ENCODE data around the gene ORMDL1.

Gene ORMDL1

GRCh38 chr2:189783927-189784867 is at the start of gene ORMDL1, which contains the start of gene PMS1:
Gene ORMDL1 (minus strand): TSS chr2:189784339. CDS start chr2:189782595, 1,744 bp downstream.
Gene PMS1 (plus strand): TSS chr2:189784450. CDS start chr2:189791810, 7,360 bp downstream.
- peaks cover 46% of the 10 kb centered on the region for H3K4me1 Mint-ChIP-seq
- peaks cover 34% of the 10 kb centered on the region for H3K36me3 Mint-ChIP-seq (ENCODE audit: insufficient read depth)

GRCh38 chr2:189830510-189830909 is 46.4 kb upstream of the ORMDL1 start:
- Mint-ChIP-seq H3K27ac (ENCODE audit: low read depth) (peak overlapping the region; percentile 69), H3K4me1 (peaks cover 11% of the 10 kb centered on the region), H3K9me3 (no peaks in the 10 kb centered on the region), H3K4me3 (no peak overlapping the region), H3K36me3 (ENCODE audit: insufficient read depth) (peaks cover 8% of the 10 kb centered on the region), H3K27me3 (no peaks in the 10 kb centered on the region)
- DNase-seq (ENCODE audit: low spot score in 2 of 2), result no peak
- no peak for ATAC-seq (replicated peaks; ENCODE audit: extremely low read depth, poor library complexity, severe bottlenecking)

More at GRCh38 chr2:189783927-189784867, at the start of gene ORMDL1, which contains the start of gene PMS1:
- H3K27me3 Mint-ChIP-seq, result no peaks in the 10 kb centered on the region
- no peaks in the 10 kb centered on the region for H3K9me3 Mint-ChIP-seq
- H3K4me3 Mint-ChIP-seq, result peak within 1 kb of the TSS; percentile 85
- H3K27ac Mint-ChIP-seq (ENCODE audit: low read depth), result peak within 1 kb of the TSS; percentile 92
- DNase-seq (ENCODE audit: low spot score in 2 of 2) (peak; percentile 85 to 91), ATAC-seq (replicated peaks; ENCODE audit: extremely low read depth, poor library complexity, severe bottlenecking) (peak; percentile 89)

GRCh38 chr2:189829102-189829833 is 45.1 kb upstream of the ORMDL1 start:
- DNase-seq (ENCODE audit: low spot score in 2 of 2), result no peak
- Mint-ChIP-seq H3K4me1 (peaks cover 11% of the 10 kb centered on the region), H3K36me3 (ENCODE audit: insufficient read depth) (peaks cover 7% of the 10 kb centered on the region), H3K27ac (ENCODE audit: low read depth) (no peak overlapping the region), H3K9me3 (no peaks in the 10 kb centered on the region), H3K27me3 (no peaks in the 10 kb centered on the region), H3K4me3 (no peak overlapping the region)
- ATAC-seq (replicated peaks; ENCODE audit: extremely low read depth, poor library complexity, severe bottlenecking), result no peak

DNA sequence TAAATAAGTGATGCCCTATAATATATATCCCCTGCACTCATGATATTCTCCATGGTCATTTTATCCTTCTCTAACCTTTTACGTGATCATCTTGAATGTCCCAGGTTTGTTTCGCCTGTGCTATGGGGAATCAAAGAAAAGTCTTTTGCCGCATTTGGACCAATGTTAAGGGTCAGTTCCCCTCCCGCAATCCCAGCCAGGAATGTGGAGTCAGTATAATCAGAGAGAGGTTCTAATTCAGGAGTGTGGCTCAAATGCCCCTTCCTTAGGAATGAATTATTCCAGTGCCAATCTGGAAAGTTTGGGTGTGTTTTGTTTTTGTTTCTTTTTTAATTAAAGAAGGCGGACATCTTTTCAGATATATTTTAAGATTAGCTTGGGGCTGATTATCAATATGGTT is 41.9 kb upstream of the ORMDL1 start:
- Mint-ChIP-seq H3K27ac (ENCODE audit: low read depth) (no peak overlapping the region), H3K36me3 (ENCODE audit: insufficient read depth) (peaks cover 4% of the 10 kb centered on the region), H3K27me3 (no peaks in the 10 kb centered on the region), H3K9me3 (no peaks in the 10 kb centered on the region), H3K4me1 (peaks cover 11% of the 10 kb centered on the region), H3K4me3 (no peak overlapping the region)
- DNase-seq (ENCODE audit: low spot score in 2 of 2) (no peak), ATAC-seq (replicated peaks; ENCODE audit: extremely low read depth, poor library complexity, severe bottlenecking) (no peak)

DNA sequence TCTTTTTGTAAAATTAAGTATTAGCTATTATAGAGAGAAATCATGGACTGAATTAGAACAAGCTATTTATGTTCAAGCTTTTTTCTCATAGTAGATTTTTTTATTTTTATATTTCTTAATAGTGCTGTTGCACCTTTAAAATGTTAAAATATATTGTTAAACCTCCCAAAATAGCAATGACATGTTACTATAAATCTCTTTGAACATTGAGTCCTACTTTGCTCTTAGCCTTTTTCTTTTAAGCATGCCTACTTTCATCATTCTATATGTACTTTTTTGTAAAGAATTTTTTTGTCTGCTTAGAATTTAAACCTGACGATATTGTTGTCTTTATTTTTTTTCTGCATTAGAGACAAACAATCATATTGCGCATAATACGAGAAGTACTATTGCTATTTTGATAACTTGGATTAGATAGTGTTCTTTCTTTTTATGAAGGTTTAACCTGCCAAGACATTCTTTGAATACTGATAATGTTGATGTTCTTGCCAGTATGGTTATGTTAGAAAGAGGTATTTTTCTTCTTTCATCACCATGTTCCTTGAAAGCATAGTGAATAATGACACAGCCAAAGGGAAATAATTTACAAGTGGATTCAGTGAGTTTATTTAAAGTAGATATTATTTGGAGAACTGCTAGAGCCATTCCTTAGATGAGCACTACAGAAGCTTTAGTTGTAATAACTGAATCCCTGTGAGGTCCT is 40.7 kb upstream of the ORMDL1 start:
- ATAC-seq (replicated peaks; ENCODE audit: extremely low read depth, poor library complexity, severe bottlenecking), result no peak

GRCh38 chr2:189821953-189822748 is 38.0 kb upstream of the ORMDL1 start:
- Mint-ChIP-seq H3K36me3 (ENCODE audit: insufficient read depth) (peaks cover 8% of the 10 kb centered on the region), H3K27me3 (no peaks in the 10 kb centered on the region), H3K4me3 (no peak overlapping the region), H3K27ac (ENCODE audit: low read depth) (no peak overlapping the region), H3K4me1 (peaks cover 5% of the 10 kb centered on the region), H3K9me3 (no peaks in the 10 kb centered on the region)
- no peak for DNase-seq (ENCODE audit: low spot score in 2 of 2)
- no peak for ATAC-seq (replicated peaks; ENCODE audit: extremely low read depth, poor library complexity, severe bottlenecking)

More for the DNA sequence above, 40.7 kb upstream of the ORMDL1 start:
- Mint-ChIP-seq H3K4me1 (peaks cover 11% of the 10 kb centered on the region), H3K36me3 (ENCODE audit: insufficient read depth) (peaks cover 8% of the 10 kb centered on the region), H3K27me3 (no peaks in the 10 kb centered on the region), H3K9me3 (no peaks in the 10 kb centered on the region), H3K27ac (ENCODE audit: low read depth) (no peak overlapping the region), H3K4me3 (no peak overlapping the region)
- no peak for DNase-seq (ENCODE audit: low spot score in 2 of 2)

DNA sequence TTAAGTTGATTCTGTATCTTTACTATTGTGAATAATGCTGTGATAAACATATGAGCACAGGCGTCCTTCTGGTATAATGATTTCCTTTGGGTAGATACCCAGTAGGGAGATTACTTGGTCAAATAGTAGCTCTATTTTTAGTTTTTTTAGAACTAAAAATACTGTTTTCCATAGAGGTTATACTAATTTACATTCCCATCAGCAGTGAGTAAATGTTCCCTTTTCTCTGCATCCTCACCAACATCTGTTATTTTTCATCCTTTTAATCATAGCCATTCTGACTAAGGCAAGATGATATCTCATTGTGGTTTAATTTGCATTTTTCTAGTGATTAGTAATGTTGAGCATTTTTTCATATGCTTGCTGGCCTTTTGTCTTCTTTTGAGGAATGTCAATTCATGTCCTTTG is 35.2 kb upstream of the ORMDL1 start:
- Mint-ChIP-seq H3K27me3 (no peaks in the 10 kb centered on the region), H3K36me3 (ENCODE audit: insufficient read depth) (peaks cover 8% of the 10 kb centered on the region), H3K9me3 (no peaks in the 10 kb centered on the region), H3K27ac (ENCODE audit: low read depth) (no peak overlapping the region), H3K4me1 (no peaks in the 10 kb centered on the region), H3K4me3 (no peak overlapping the region)
- ATAC-seq (replicated peaks; ENCODE audit: extremely low read depth, poor library complexity, severe bottlenecking), result no peak
- DNase-seq (ENCODE audit: low spot score in 2 of 2), result no peak

GRCh38 chr2:189818249-189819038 is 34.3 kb upstream of the ORMDL1 start:
- no peak for DNase-seq (ENCODE audit: low spot score in 2 of 2)
- Mint-ChIP-seq H3K27ac (ENCODE audit: low read depth) (no peak overlapping the region), H3K36me3 (ENCODE audit: insufficient read depth) (peaks cover 9% of the 10 kb centered on the region), H3K9me3 (no peaks in the 10 kb centered on the region), H3K27me3 (no peaks in the 10 kb centered on the region), H3K4me1 (no peaks in the 10 kb centered on the region), H3K4me3 (no peak overlapping the region)
- no peak for ATAC-seq (replicated peaks; ENCODE audit: extremely low read depth, poor library complexity, severe bottlenecking)

- DNase-seq (ENCODE audit: low spot score in 2 of 2), result no peak
- peaks cover 11% of the 10 kb centered on the region for H3K4me1 Mint-ChIP-seq
- peaks cover 12% of the 10 kb centered on the region for H3K36me3 Mint-ChIP-seq (ENCODE audit: insufficient read depth)
- no peaks in the 10 kb centered on the region for H3K9me3 Mint-ChIP-seq
- H3K4me3 Mint-ChIP-seq, result no peak overlapping the region
- no peak overlapping the region for H3K27ac Mint-ChIP-seq (ENCODE audit: low read depth)
- ATAC-seq (replicated peaks; ENCODE audit: extremely low read depth, poor library complexity, severe bottlenecking), result no peak
- H3K27me3 Mint-ChIP-seq, result no peaks in the 10 kb centered on the region
Observed at GRCh38 chr2:189803431-189803830, 19.3 kb upstream of the ORMDL1 start.

- H3K36me3 Mint-ChIP-seq (ENCODE audit: insufficient read depth), result peaks cover 12% of the 10 kb centered on the region
Observed at GRCh38 chr2:189802396-189802912, 18.3 kb upstream of the ORMDL1 start.

DNA sequence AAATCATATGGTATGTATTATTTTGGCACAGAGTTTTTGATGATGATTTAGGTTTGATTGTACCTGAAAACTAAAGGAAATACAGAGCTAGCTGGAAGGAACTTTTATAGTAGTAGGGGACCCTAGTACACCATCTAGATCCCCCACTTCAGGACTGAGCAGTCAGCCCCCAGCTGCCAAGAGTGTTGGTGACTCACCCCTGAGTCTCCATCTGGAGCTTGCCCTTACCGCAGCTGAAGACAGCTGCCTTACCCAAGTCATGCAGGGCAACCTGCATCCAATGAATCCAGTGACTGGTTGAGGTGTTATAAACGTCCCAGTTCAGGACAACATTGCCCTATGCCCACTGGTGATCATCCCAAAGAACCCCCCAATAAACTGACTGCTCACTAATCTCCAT is 15.4 kb upstream of the ORMDL1 start:
- Mint-ChIP-seq H3K9me3 (no peaks in the 10 kb centered on the region), H3K36me3 (ENCODE audit: insufficient read depth) (peaks cover 20% of the 10 kb centered on the region), H3K4me3 (no peak overlapping the region), H3K27me3 (no peaks in the 10 kb centered on the region), H3K4me1 (peaks cover 11% of the 10 kb centered on the region), H3K27ac (ENCODE audit: low read depth) (no peak overlapping the region)
- no peak for ATAC-seq (replicated peaks; ENCODE audit: extremely low read depth, poor library complexity, severe bottlenecking)
- no peak for DNase-seq (ENCODE audit: low spot score in 2 of 2)

More at GRCh38 chr2:189802396-189802912, 18.3 kb upstream of the ORMDL1 start:
- DNase-seq (ENCODE audit: low spot score in 2 of 2) (no peak), ATAC-seq (replicated peaks; ENCODE audit: extremely low read depth, poor library complexity, severe bottlenecking) (no peak)
- Mint-ChIP-seq H3K27ac (ENCODE audit: low read depth) (no peak overlapping the region), H3K4me3 (no peak overlapping the region), H3K9me3 (no peaks in the 10 kb centered on the region), H3K27me3 (no peaks in the 10 kb centered on the region), H3K4me1 (peaks cover 11% of the 10 kb centered on the region)
